Neural progenitor cell (in vitro differentiated cells): ENCODE data around the gene FALEC.

Experiments
- EZH2 ChIP-seq: fragments of 200-600 bp; sonication (generic); IDR thresholded peaks from 2 replicates; pipeline ENCODE4 v1.6.1; 2017; ENCODE audit warnings: antibody characterized with exemption, mild to moderate bottlenecking, moderate library complexity
- TF ChIP-seq, protein P1 (sequence below): fragments of 200-600 bp; sonication (generic); IDR thresholded peaks from 2 replicates; pipeline ENCODE4 v1.5.1; 2017; ENCODE audit warnings: antibody characterized with exemption, mild to moderate bottlenecking

DNA sequence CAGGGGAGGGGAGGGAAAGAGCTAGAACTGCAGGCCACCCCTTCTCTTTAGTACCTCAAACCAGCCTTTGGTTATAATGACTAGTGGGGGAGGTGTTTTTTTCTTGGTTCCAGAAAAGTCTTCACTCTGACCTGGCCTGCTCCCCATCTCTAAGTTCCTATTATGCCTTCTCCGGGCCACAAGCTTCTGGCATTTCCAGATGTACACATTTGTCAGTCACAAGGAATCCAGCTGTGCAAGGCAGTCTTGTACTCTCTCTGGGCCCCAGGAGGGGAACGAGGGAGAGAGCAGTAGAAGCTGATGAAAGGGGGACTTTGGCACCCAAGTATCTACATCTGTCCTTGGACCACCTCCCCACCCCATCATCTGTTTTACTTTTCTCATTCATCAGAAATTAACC is 2.7 kb upstream of the FALEC start:
- TF ChIP-seq, protein P1, sequence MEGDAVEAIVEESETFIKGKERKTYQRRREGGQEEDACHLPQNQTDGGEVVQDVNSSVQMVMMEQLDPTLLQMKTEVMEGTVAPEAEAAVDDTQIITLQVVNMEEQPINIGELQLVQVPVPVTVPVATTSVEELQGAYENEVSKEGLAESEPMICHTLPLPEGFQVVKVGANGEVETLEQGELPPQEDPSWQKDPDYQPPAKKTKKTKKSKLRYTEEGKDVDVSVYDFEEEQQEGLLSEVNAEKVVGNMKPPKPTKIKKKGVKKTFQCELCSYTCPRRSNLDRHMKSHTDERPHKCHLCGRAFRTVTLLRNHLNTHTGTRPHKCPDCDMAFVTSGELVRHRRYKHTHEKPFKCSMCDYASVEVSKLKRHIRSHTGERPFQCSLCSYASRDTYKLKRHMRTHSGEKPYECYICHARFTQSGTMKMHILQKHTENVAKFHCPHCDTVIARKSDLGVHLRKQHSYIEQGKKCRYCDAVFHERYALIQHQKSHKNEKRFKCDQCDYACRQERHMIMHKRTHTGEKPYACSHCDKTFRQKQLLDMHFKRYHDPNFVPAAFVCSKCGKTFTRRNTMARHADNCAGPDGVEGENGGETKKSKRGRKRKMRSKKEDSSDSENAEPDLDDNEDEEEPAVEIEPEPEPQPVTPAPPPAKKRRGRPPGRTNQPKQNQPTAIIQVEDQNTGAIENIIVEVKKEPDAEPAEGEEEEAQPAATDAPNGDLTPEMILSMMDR: no peak
- TF ChIP-seq EZH2: no peak
